ENCODE measurements around the gene B3GALT6. TPM values are rescaled to one million over a fixed set of nuclear protein-coding genes. Genes with fewer than 3 reads are reported as not detected.

Gene B3GALT6
- total and polyA plus RNA-seq, 8 donors: 1.8 to 13.8 (median 7.5) TPM; not detected in 1

DNA sequence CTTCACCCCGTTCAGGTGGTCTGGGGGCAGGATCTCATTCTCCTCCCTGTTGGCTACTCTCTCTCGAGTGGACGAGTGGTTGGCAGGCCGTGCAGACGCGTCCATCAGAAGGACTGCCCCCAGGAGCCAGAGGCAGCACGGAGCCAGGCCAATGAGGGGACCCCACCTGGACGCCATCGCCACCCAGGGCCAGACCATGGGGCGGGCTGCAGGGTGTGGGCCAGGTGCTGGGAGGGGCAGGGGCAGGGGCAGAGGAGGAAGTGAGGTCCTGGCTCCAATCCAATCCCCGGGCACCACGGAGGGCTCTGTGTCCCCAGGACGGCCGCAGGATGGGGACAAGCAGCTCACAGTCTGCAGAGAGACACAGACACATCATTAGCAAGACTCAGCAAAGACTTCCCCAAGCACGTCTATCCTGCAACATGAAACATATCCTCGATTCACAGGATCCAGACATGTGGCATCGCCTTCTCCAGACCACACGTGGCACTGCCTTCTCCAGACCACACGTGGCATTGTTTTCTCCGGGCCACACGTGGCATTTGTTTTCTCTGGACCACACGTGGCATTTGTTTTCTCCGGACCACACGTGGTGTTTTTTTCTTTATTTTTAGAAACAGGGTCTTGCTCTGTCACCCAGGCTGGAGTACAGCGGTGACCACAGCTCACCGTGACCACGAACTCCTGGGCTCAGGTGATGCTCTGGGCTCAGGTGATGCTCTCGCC is 3.3 kb upstream of the B3GALT6 start:
- H3K27me3 ChIP-seq: no peaks in the 10 kb centered on the region
- DNase-seq: no peak
- no peak for TF ChIP-seq POLR2AphosphoS5 (IDR thresholded peaks at IDR 0.05)
- no peak for TF ChIP-seq EP300 (IDR thresholded peaks at IDR 0.05)
- no peak for TF ChIP-seq POLR2A (IDR thresholded peaks at IDR 0.05)
- TF ChIP-seq, protein P1, sequence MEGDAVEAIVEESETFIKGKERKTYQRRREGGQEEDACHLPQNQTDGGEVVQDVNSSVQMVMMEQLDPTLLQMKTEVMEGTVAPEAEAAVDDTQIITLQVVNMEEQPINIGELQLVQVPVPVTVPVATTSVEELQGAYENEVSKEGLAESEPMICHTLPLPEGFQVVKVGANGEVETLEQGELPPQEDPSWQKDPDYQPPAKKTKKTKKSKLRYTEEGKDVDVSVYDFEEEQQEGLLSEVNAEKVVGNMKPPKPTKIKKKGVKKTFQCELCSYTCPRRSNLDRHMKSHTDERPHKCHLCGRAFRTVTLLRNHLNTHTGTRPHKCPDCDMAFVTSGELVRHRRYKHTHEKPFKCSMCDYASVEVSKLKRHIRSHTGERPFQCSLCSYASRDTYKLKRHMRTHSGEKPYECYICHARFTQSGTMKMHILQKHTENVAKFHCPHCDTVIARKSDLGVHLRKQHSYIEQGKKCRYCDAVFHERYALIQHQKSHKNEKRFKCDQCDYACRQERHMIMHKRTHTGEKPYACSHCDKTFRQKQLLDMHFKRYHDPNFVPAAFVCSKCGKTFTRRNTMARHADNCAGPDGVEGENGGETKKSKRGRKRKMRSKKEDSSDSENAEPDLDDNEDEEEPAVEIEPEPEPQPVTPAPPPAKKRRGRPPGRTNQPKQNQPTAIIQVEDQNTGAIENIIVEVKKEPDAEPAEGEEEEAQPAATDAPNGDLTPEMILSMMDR (IDR thresholded peaks at IDR 0.05): no peak
- no peak overlapping the region for H3K27ac ChIP-seq
- 85 to 89% (median 86%) methylated on average over 15 to 28 of the region's 28 CpGs for WGBS, 5 donors
- H3K9me3 ChIP-seq: peaks cover 0 to 3% (median 0%) of the 10 kb centered on the region in 4 donors
- intact Hi-C loops (cut with DNase I; ENCODE audit: low total_unique reads): loop anchor here (5.0 to 10.0 kb wide), 2 partner anchors 54 to 106 kb away; partner anchors contain the start of gene TTLL10
- H3K36me3 ChIP-seq: peaks cover 33 to 64% (median 56%) of the 10 kb centered on the region in 4 donors
- no peak overlapping the region for H3K4me3 ChIP-seq
- peaks cover 24 to 80% (median 62%) of the 10 kb centered on the region in 4 donors for H3K4me1 ChIP-seq

DNA sequence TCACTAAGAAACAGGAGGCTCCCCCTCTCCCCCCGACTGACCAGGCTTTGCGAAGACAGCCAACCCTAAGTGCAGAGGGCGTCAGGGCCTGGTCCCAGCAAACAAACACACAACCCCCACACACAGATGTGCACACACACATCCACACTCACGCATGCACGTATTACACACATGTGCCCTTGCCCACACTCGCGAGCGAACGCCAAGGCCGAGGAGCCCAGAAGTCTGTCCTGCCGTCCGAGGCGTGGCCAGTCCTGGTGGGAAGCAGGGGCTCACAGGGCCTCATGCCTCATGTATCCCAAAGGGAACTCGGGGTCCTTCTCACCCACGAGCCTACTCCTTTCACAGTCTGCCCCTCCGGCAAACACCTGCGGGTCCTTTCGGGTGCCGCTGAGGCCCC is 2.3 kb upstream of the B3GALT6 start:
- WGBS, 5 donors: 82 to 93% (median 90%) methylated on average over 15 to 19 of the region's 19 CpGs
- Histone ChIP-seq H3K27ac (no peak overlapping the region), H3K4me1 (peaks cover 24 to 87% (median 60%) of the 10 kb centered on the region in 4 donors), H3K27me3 (no peaks in the 10 kb centered on the region), H3K36me3 (peaks cover 29 to 64% (median 53%) of the 10 kb centered on the region in 4 donors), H3K4me3 (peak overlapping the region in 2 of 4 donors; percentile 99 to 100), H3K9me3 (peaks cover 0 to 3% (median 0%) of the 10 kb centered on the region in 4 donors)
- no peak for DNase-seq
- intact Hi-C loops (cut with DNase I; ENCODE audit: low total_unique reads): loop anchor here (5.0 to 10.0 kb wide), 2 partner anchors 55 to 107 kb away; partner anchors contain the start of gene TTLL10
- no peak for TF ChIP-seq POLR2A (IDR thresholded peaks at IDR 0.05)
- no peak for TF ChIP-seq POLR2AphosphoS5 (IDR thresholded peaks at IDR 0.05)
- TF ChIP-seq, protein P1 (IDR thresholded peaks at IDR 0.05): no peak
- TF ChIP-seq EP300 (IDR thresholded peaks at IDR 0.05): no peak

DNA sequence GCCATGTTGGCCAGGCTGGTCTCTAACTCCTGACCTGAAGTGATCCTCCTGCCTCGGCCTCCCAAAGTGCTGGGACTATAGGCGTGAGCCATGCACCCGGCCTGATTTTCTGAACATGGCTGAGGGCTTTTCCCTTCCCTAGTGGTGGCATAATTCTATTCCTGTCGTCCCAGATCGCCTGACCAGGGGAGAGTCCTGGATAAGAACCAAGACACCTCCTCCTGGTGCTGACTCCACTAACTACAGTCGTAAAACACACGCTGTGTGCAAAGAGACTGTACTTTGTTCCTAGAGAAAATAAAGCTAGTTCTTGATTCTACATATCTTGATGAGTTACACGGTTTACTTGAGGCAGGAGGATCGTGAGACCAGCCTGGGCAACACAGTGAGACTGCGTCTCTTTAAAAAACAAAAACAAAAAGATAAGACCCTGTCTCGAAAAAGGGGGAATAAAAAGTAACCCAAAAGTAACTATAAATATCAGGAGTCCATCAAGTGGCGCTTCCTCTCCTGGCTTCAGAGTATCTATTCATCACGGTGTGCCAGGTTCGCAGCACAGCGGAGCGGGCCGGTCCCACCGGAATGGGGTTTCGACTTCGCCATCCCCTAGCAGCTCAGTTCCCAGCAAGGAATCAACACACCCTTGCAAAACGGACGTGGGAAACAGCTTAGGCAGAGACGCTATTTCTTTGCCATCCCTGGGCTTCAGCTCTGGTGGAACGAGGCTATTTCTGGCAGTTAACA is 1.2 kb upstream of the B3GALT6 start:
- H3K4me1 ChIP-seq: peaks cover 24 to 76% (median 50%) of the 10 kb centered on the region in 4 donors
- peaks cover 0 to 3% (median 0%) of the 10 kb centered on the region in 4 donors for H3K9me3 ChIP-seq
- TF ChIP-seq EP300 (IDR thresholded peaks at IDR 0.05) (no peak), POLR2AphosphoS5 (IDR thresholded peaks at IDR 0.05) (no peak), POLR2A (IDR thresholded peaks at IDR 0.05) (no peak)
- TF ChIP-seq, protein P1 (IDR thresholded peaks at IDR 0.05): peak in 1 of 7 experiments; percentile 44
- no peaks in the 10 kb centered on the region for H3K27me3 ChIP-seq
- WGBS, 5 donors: 6 to 17% (median 11%) methylated on average over 23 to 24 of the region's 24 CpGs
- peak overlapping the region; percentile 91 to 100 (median 98) for H3K4me3 ChIP-seq
- intact Hi-C loops (cut with DNase I; ENCODE audit: low total_unique reads): no loop called here
- H3K36me3 ChIP-seq: peaks cover 27 to 61% (median 51%) of the 10 kb centered on the region in 4 donors
- peak in 1 of 2 donors; percentile 65 for DNase-seq
- peak overlapping the region; percentile 86 to 99 (median 96) for H3K27ac ChIP-seq

Data from stomach (tissue), 9 donors.